Endothelial cell of umbilical vein (primary cell): Measurements from ENCODE around the gene CEP104. TPM values are rescaled to one million over a fixed set of nuclear protein-coding genes. Genes with fewer than 3 reads are reported as not detected.

ENCODE experiments used
- BruUV-seq: library from RNA; stranded (reverse); fragments of 400-500 nt; replicated peaks from 2 replicates; lab custom pipeline; 2021; lab: Mats Ljungman, UMichigan
- CTCF ChIA-PET: fragments of 300-600, 350-600 bp; sonication (Branson Sonifier 250); formaldehyde crosslinking; loops from one replicate; lab custom pipeline; 2021; ENCODE audit warnings: antibody characterized with exemption, inconsistent platforms; lab: Charles Lee
- POLR2A ChIA-PET: fragments of 300-600, 350-600 bp; sonication (Branson Sonifier 250); formaldehyde crosslinking; loops from one replicate; lab custom pipeline; 2021; ENCODE audit warnings: antibody characterized with exemption, inconsistent platforms; lab: Charles Lee
- DNase-seq: peaks from one replicate; pipeline ENCODE4 v3.0.0-alpha.2; 2011; ENCODE audit warnings: low read depth, low spot score
- FAIRE-seq: peaks from 2 replicates; lab custom pipeline; 2011; peaks lifted over from hg19 to GRCh38; lab: Jason Lieb, UNC
- H2AFZ ChIP-seq: 2 replicates; pipeline ENCODE4 v1.6.0; 2012; ENCODE audit warnings: low read depth, low read length, control low read depth, inconsistent platforms
- H3K27ac ChIP-seq: 2 replicates; pipeline ENCODE4 v1.5.1; 2011; ENCODE audit warnings: low read depth, mild to moderate bottlenecking, control low read depth, low read length, moderate library complexity; ENCODE audit not compliant: insufficient read depth
- H3K27me3 ChIP-seq, 2 experiments: 2 replicates each; pipeline versions ENCODE4 v1.6.0 to v1.6.1; 2011; ENCODE audit warnings: low read length in 2 of 2, mixed read lengths in 1 of 2; ENCODE audit not compliant: control insufficient read depth in 2 of 2, insufficient read depth in 2 of 2
- H3K36me3 ChIP-seq, 2 experiments: 2 replicates in 1 of 2; 3 replicates in 1 of 2; pipeline ENCODE4 v1.5.1; 2011; ENCODE audit warnings: low read length in 2 of 2, mild to moderate bottlenecking in 1 of 2, moderate library complexity in 1 of 2; ENCODE audit not compliant: control insufficient read depth in 2 of 2, insufficient read depth in 2 of 2; ENCODE audit errors: extremely low read depth in 1 of 2
- H3K4me1 ChIP-seq: 3 replicates; pipeline ENCODE4 v1.5.1; 2011; ENCODE audit warnings: mild to moderate bottlenecking, low read length; ENCODE audit not compliant: control insufficient read depth, insufficient read depth; ENCODE audit errors: extremely low read depth
- H3K4me2 ChIP-seq: 2 replicates; pipeline ENCODE4 v1.6.1; 2011; ENCODE audit warnings: low read length, control low read depth, mixed read lengths; ENCODE audit not compliant: insufficient read depth
- H3K4me3 ChIP-seq, 3 experiments: fragments of 200-600 bp in 1 of 3; sonication (generic), shearing (Covaris generic) in 1 of 3; replicated peaks in 1 of 3; 2 replicates each; pipeline ENCODE4 v1.5.1; 2011 to 2016; ENCODE audit warnings: control low read depth in 3 of 3, low read length in 3 of 3, mild to moderate bottlenecking in 2 of 3, inconsistent platforms in 1 of 3, low read depth in 1 of 3, moderate library complexity in 1 of 3; ENCODE audit not compliant: insufficient read depth in 1 of 3
- H3K79me2 ChIP-seq: 2 replicates; pipeline ENCODE4 v1.6.0; 2012; ENCODE audit warnings: low read length, inconsistent platforms; ENCODE audit not compliant: control insufficient read depth, insufficient read depth
- H3K9ac ChIP-seq: replicated peaks from 2 replicates; pipeline ENCODE3; 2011; ENCODE audit warnings: low read length, control low read depth; ENCODE audit not compliant: insufficient read depth; ENCODE audit errors: extremely low read depth
- H3K9me1 ChIP-seq: replicated peaks from 3 replicates; pipeline ENCODE4 v1.6.0; 2011; ENCODE audit warnings: mild to moderate bottlenecking, low read length; ENCODE audit not compliant: control insufficient read depth, insufficient read depth; ENCODE audit errors: extremely low read depth
- H3K9me3 ChIP-seq: replicated peaks from 2 replicates; pipeline ENCODE4 v1.5.1; 2012; ENCODE audit warnings: low read length, inconsistent platforms; ENCODE audit not compliant: control insufficient read depth, insufficient read depth
- H4K20me1 ChIP-seq: replicated peaks from 2 replicates; pipeline ENCODE3; 2011; ENCODE audit warnings: mild to moderate bottlenecking, low read length; ENCODE audit not compliant: control insufficient read depth, insufficient read depth; ENCODE audit errors: extremely low read depth
- CTCF ChIP-seq, 2 donors: IDR thresholded peaks; 1 replicate in 1 of 2; 2 replicates in 1 of 2; pipeline ENCODE4 v1.5.1; 2011; ENCODE audit warnings: low read length in 2 of 2, mild to moderate bottlenecking in 2 of 2, moderate library complexity in 2 of 2, control low read depth in 1 of 2, inconsistent platforms in 1 of 2, low read depth in 1 of 2; ENCODE audit not compliant: insufficient read depth in 1 of 2; ENCODE audit errors: extremely low read depth in 1 of 2
- EZH2 ChIP-seq: IDR thresholded peaks from 2 replicates; pipeline ENCODE4 v1.6.1; 2012; ENCODE audit warnings: borderline replicate concordance, low read depth, mild to moderate bottlenecking, moderate library complexity, low read length, inconsistent platforms; ENCODE audit not compliant: severe bottlenecking
- FOS ChIP-seq: IDR thresholded peaks from 2 replicates; pipeline ENCODE4 v1.6.1; 2011; ENCODE audit warnings: mild to moderate bottlenecking, low read length, moderate library complexity, borderline replicate concordance; ENCODE audit not compliant: insufficient read depth
- GATA2 ChIP-seq: IDR thresholded peaks from 2 replicates; pipeline ENCODE4 v1.7.0; 2011; ENCODE audit warnings: low read depth, mild to moderate bottlenecking, moderate library complexity, mixed read lengths, low read length; ENCODE audit not compliant: insufficient read length, insufficient read depth
- JUN ChIP-seq: IDR thresholded peaks from 2 replicates; pipeline ENCODE4 v1.6.1; 2011; ENCODE audit warnings: borderline replicate concordance, low read depth; ENCODE audit not compliant: insufficient read length, insufficient read depth
- MAX ChIP-seq: IDR thresholded peaks from 2 replicates; pipeline ENCODE4 v1.6.1; 2011; ENCODE audit not compliant: insufficient read depth, insufficient read length
- MYC ChIP-seq: IDR thresholded peaks from one replicate; pipeline ENCODE4 v1.6.1; 2011; ENCODE audit warnings: mild to moderate bottlenecking, low read depth, low read length
- POLR2A ChIP-seq: IDR thresholded peaks from 2 replicates; pipeline ENCODE4 v1.6.1; 2012; ENCODE audit warnings: low read depth, mild to moderate bottlenecking, control low read depth, low read length
- POLR2AphosphoS5 ChIP-seq: IDR thresholded peaks from 2 replicates; pipeline ENCODE4 v1.6.1; 2012; ENCODE audit warnings: low read depth, mild to moderate bottlenecking, control low read depth, low read length, moderate library complexity; ENCODE audit not compliant: insufficient read depth
- dilution Hi-C: fragments of 300-500 bp; cut with MboI; formaldehyde crosslinking; loops from one replicate; pipeline ENCODE4 v1.15.0; 2019; ENCODE audit warnings: low sequenced_read_pairs; ENCODE audit not compliant: extremely low pct_ligation_motif_present
- intact Hi-C: fragments of 100-400 bp; cut with micrococcal nuclease; formaldehyde crosslinking; loops from one replicate; pipeline ENCODE4 v1.10.0; 2022
- polyA plus RNA-seq, 4 experiments: library from polyadenylated mRNA; depleted of rRNA in 3 of 4; stranded (reverse) in 3 of 4; unstranded in 1 of 4; fragments of >200 nt; gene quantifications; 2 replicates each; pipeline versions ENCODE4 v1.2.1 to v1.2.3, GENCODE V29; 2011 to 2012; ENCODE audit warnings: missing spikeins in 1 of 4
- total RNA-seq: library from RNA; stranded (reverse); gene quantifications from 2 replicates; pipeline ENCODE4 v1.2.3, GENCODE V29; 2021

The CEP104 gene
- total and polyA plus RNA-seq, 2 donors (not counting 3 experiments of a cell fraction or from before 2014, with no cell fraction given): 12.4 to 43.0 TPM

GRCh38 chr1:3905266-3905952, 48.4 kb upstream of the CEP104 start:
- dilution Hi-C loops: no loop called here
- CTCF ChIA-PET: no interaction called here

GRCh38 chr1:3904843-3905185, 47.8 kb upstream of the CEP104 start:
- Histone ChIP-seq H3K79me2 (peaks cover 2% of the 10 kb centered on the region), H2AFZ (no peak overlapping the region), H3K9me3 (no peaks in the 10 kb centered on the region), H3K4me1 (no peaks in the 10 kb centered on the region), H3K27me3 (no peaks in the 10 kb centered on the region), H3K27ac (no peak overlapping the region), H4K20me1 (no peaks in the 10 kb centered on the region), H3K9ac (no peak overlapping the region), H3K36me3 (no peaks in the 10 kb centered on the region), H3K4me2 (no peak overlapping the region), H3K4me3 (no peak overlapping the region), H3K9me1 (no peaks in the 10 kb centered on the region)
- CTCF ChIA-PET: no interaction called here
- DNase-seq (no peak), FAIRE-seq (no peak)
- TF ChIP-seq JUN (no peak), CTCF (IDR thresholded peaks at IDR 0.05; ENCODE audit: extremely low read depth in 1 of 2, insufficient read depth in 1 of 2, low read depth in 1 of 2, low read length in 2 of 2) (no peak), FOS (no peak), POLR2AphosphoS5 (no peak), POLR2A (no peak), GATA2 (no peak), EZH2 (no peak), MAX (no peak), MYC (no peak)
- POLR2A ChIA-PET: no interaction called here
- intact Hi-C loops: loop anchor here (5.0 kb wide), 1 partner anchor 133 kb away; the partner anchor contains the start of gene SMIM1
- dilution Hi-C loops: no loop called here
- no TSS peak for BruUV-seq

More at GRCh38 chr1:3905266-3905952, 48.4 kb upstream of the CEP104 start:
- Histone ChIP-seq H2AFZ (no peak overlapping the region), H3K9me3 (no peaks in the 10 kb centered on the region), H3K36me3 (no peaks in the 10 kb centered on the region), H3K27ac (no peak overlapping the region), H3K4me3 (no peak overlapping the region), H3K9me1 (no peaks in the 10 kb centered on the region), H4K20me1 (no peaks in the 10 kb centered on the region), H3K4me2 (no peak overlapping the region), H3K27me3 (no peaks in the 10 kb centered on the region), H3K79me2 (no peaks in the 10 kb centered on the region), H3K4me1 (no peaks in the 10 kb centered on the region), H3K9ac (no peak overlapping the region)
- POLR2A ChIA-PET: no interaction called here
- no TSS peak for BruUV-seq
- DNase-seq: no peak
- no peak for TF ChIP-seq POLR2AphosphoS5
- TF ChIP-seq FOS: no peak
- no peak for FAIRE-seq
- intact Hi-C loops: no loop called here
